Measurements from ENCODE around the gene STAC.

GRCh38 chr3:36520241-36521006 lies 140.1 kb downstream of the STAC start:
- no peak for TF ChIP-seq NCOA4 (IDR thresholded peaks at IDR 0.05; ENCODE audit: partially characterized antibody)
- TF ChIP-seq PML (IDR thresholded peaks at IDR 0.05; ENCODE audit: low read length) = no peak
- no peak for TF ChIP-seq USF1 (CRISPR knock-in tag; IDR thresholded peaks at IDR 0.05)
- no peak for TF ChIP-seq REST (IDR thresholded peaks at IDR 0.05; ENCODE audit: borderline replicate concordance)
- TF ChIP-seq REST (CRISPR knock-in tag; IDR thresholded peaks at IDR 0.05; ENCODE audit: low read depth) = no peak
- no peak for TF ChIP-seq ZNF609 (CRISPR knock-in tag; IDR thresholded peaks at IDR 0.05; ENCODE audit: borderline replicate concordance)

Data from K562 (cell line).